A204.1 (cell line): Measurements from ENCODE around the gene SLK.

Source experiments
- FAIRE-seq: peaks from 2 replicates; lab custom pipeline; 2012; peaks lifted over from hg19 to GRCh38; lab: Jason Lieb, UNC

The SLK gene

GRCh38 chr10:104034401-104035193, 67.7 kb downstream of the SLK start:
- no peak for FAIRE-seq

- FAIRE-seq = no peak
Observed at GRCh38 chr10:104035194-104036068, 68.5 kb downstream of the SLK start.

- no peak for FAIRE-seq
Observed at GRCh38 chr10:104036069-104036384, 69.1 kb downstream of the SLK start.

- no peak for FAIRE-seq
Observed at GRCh38 chr10:104036518-104037260, 69.7 kb downstream of the SLK start.

GRCh38 chr10:104037261-104037951, 70.5 kb downstream of the SLK start:
- FAIRE-seq = no peak

GRCh38 chr10:104038537-104038936, 71.6 kb downstream of the SLK start:
- FAIRE-seq = no peak

GRCh38 chr10:104038958-104039752, 72.2 kb downstream of the SLK start:
- no peak for FAIRE-seq

GRCh38 chr10:104040382-104040781, 73.4 kb downstream of the SLK start:
- no peak for FAIRE-seq

- FAIRE-seq = no peak
Observed at GRCh38 chr10:104040862-104041789, 74.2 kb downstream of the SLK start.

- FAIRE-seq = no peak
Observed at GRCh38 chr10:104041891-104042535, 75.1 kb downstream of the SLK start.

GRCh38 chr10:104043185-104043830, 76.4 kb downstream of the SLK start:
- no peak for FAIRE-seq

GRCh38 chr10:104043854-104044253, 76.9 kb downstream of the SLK start:
- FAIRE-seq = no peak

- FAIRE-seq = peak; percentile 66
Observed at GRCh38 chr10:104045151-104046089, 78.5 kb downstream of the SLK start.

GRCh38 chr10:104046651-104047050, 79.7 kb downstream of the SLK start:
- FAIRE-seq = no peak

- no peak for FAIRE-seq
Observed at GRCh38 chr10:104049504-104050250, 82.7 kb downstream of the SLK start.

GRCh38 chr10:104052431-104052830, 85.5 kb downstream of the SLK start:
- no peak for FAIRE-seq

GRCh38 chr10:104053201-104053600, 86.3 kb downstream of the SLK start:
- no peak for FAIRE-seq
